Measurements from ENCODE around the gene PCDHA8.

Gene PCDHA8

DNA sequence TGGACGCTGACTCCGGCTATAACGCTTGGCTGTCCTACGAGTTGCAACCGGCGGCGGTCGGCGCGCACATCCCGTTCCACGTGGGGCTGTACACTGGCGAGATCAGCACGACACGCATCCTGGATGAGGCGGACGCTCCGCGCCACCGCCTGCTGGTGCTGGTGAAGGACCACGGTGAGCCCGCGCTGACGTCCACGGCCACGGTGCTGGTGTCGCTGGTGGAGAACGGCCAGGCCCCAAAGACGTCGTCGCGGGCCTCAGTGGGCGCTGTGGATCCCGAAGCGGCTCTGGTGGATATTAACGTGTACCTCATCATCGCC lies 36.2 kb downstream of the PCDHA8 start:
- Histone ChIP-seq H3K36me3 (ENCODE audit: control insufficient read depth, low read length) (no peaks in the 10 kb centered on the region), H3K4me1 (ENCODE audit: control insufficient read depth, low read length) (no peaks in the 10 kb centered on the region), H3K27me3 (ENCODE audit: control insufficient read depth, low read length) (no peaks in the 10 kb centered on the region), H3K9me3 (ENCODE audit: control insufficient read depth, insufficient read depth, low read length) (no peaks in the 10 kb centered on the region; the same call in 1 of the 2 replicates), H3F3A (ENCODE audit: control insufficient read depth, insufficient read depth) (no peaks in the 10 kb centered on the region), H3K9me2 (replicated peaks; ENCODE audit: control insufficient read depth, low read length) (no peaks in the 10 kb centered on the region), H3K79me2 (ENCODE audit: control insufficient read depth, low read length) (no peaks in the 10 kb centered on the region), H3K4me3 (ENCODE audit: low read length) (no peak overlapping the region), H3K4me2 (ENCODE audit: low read length) (no peak overlapping the region), H3K27ac (ENCODE audit: low read depth, low read length) (no peak overlapping the region), H4K20me1 (ENCODE audit: control insufficient read depth, insufficient read depth, low read depth, low read length) (no peaks in the 10 kb centered on the region)
- no peak for TF ChIP-seq EZH2phosphoT487 (IDR thresholded peaks at IDR 0.05; ENCODE audit: borderline replicate concordance, low read length)
- TF ChIP-seq, protein P1, sequence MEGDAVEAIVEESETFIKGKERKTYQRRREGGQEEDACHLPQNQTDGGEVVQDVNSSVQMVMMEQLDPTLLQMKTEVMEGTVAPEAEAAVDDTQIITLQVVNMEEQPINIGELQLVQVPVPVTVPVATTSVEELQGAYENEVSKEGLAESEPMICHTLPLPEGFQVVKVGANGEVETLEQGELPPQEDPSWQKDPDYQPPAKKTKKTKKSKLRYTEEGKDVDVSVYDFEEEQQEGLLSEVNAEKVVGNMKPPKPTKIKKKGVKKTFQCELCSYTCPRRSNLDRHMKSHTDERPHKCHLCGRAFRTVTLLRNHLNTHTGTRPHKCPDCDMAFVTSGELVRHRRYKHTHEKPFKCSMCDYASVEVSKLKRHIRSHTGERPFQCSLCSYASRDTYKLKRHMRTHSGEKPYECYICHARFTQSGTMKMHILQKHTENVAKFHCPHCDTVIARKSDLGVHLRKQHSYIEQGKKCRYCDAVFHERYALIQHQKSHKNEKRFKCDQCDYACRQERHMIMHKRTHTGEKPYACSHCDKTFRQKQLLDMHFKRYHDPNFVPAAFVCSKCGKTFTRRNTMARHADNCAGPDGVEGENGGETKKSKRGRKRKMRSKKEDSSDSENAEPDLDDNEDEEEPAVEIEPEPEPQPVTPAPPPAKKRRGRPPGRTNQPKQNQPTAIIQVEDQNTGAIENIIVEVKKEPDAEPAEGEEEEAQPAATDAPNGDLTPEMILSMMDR (IDR thresholded peaks at IDR 0.05; ENCODE audit: low read depth, low read length, poor library complexity, severe bottlenecking) = no peak

DNA sequence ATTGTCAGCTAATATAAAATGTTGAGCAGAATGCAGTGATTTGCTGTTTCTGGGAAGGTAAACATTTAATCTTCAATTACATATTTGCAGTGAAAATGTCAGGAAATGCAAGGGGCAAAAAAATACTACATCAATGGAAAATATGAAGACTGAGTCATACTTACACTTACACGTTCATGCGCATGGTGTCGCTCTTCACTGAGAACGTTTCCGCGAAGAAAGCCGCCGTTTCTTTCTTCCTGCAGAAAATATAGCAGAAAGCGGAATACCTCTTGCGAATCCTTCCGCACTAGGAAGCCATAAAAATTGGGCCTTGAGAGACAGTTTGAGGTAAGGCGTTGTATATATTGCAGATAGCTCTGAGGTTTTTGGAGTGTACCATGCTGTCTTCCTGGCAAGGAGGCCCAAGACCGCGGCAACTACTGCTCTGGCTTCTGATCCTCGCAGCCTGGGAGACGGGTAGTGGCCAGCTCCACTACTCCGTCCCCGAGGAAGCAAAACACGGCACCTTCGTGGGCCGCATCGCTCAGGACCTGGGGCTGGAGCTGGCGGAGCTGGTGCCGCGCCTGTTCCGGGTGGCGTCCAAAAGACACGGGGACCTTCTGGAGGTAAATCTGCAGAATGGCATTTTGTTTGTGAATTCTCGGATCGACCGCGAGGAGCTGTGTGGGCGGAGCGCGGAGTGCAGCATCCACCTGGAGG lies 41.1 kb downstream of the PCDHA8 start, which contains the start of gene PCDHA13:
Gene PCDHA13 (plus strand): TSS at position 236 of the 702 bp plus-strand sequence. CDS start 145 bp downstream, at position 381.
- H3K9me3 ChIP-seq (ENCODE audit: control insufficient read depth, insufficient read depth, low read length) = no peaks in the 10 kb centered on the region; the same call in 1 of the 2 replicates
- no peak within 1 kb of the TSS for H3K4me3 ChIP-seq (ENCODE audit: low read length)
- H3K9me2 ChIP-seq (replicated peaks; ENCODE audit: control insufficient read depth, low read length) = no peaks in the 10 kb centered on the region
- no peak for TF ChIP-seq EZH2phosphoT487 (IDR thresholded peaks at IDR 0.05; ENCODE audit: borderline replicate concordance, low read length)
- TF ChIP-seq, protein P1 (IDR thresholded peaks at IDR 0.05; ENCODE audit: low read depth, low read length, poor library complexity, severe bottlenecking) = no peak
- H3K27me3 ChIP-seq (ENCODE audit: control insufficient read depth, low read length) = no peaks in the 10 kb centered on the region
- no peaks in the 10 kb centered on the region for H3K79me2 ChIP-seq (ENCODE audit: control insufficient read depth, low read length)
- H3K4me1 ChIP-seq (ENCODE audit: control insufficient read depth, low read length) = no peaks in the 10 kb centered on the region
- H4K20me1 ChIP-seq (ENCODE audit: control insufficient read depth, insufficient read depth, low read depth, low read length) = no peaks in the 10 kb centered on the region
- H3K27ac ChIP-seq (ENCODE audit: low read depth, low read length) = no peak within 1 kb of the TSS
- no peak within 1 kb of the TSS for H3K4me2 ChIP-seq (ENCODE audit: low read length)
- no peaks in the 10 kb centered on the region for H3K36me3 ChIP-seq (ENCODE audit: control insufficient read depth, low read length)
- no peaks in the 10 kb centered on the region for H3F3A ChIP-seq (ENCODE audit: control insufficient read depth, insufficient read depth)

DNA sequence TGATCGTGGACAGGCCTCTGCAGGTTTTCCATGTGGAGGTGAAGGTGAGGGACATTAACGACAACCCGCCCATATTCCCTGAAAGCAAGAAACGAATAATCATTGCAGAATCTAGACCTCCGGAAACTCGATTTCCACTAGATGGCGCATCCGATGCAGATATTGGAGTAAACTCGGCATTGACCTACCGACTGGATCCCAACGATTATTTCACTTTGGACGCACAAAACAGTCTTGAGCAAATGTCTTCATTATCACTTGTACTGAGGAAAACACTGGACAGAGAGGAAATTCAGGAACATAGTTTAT lies 41.6 kb downstream of the PCDHA8 start:
- Histone ChIP-seq H3K27me3 (ENCODE audit: control insufficient read depth, low read length) (no peaks in the 10 kb centered on the region), H3K36me3 (ENCODE audit: control insufficient read depth, low read length) (no peaks in the 10 kb centered on the region), H4K20me1 (ENCODE audit: control insufficient read depth, insufficient read depth, low read depth, low read length) (no peaks in the 10 kb centered on the region), H3K4me1 (ENCODE audit: control insufficient read depth, low read length) (no peaks in the 10 kb centered on the region), H3F3A (ENCODE audit: control insufficient read depth, insufficient read depth) (no peaks in the 10 kb centered on the region), H3K79me2 (ENCODE audit: control insufficient read depth, low read length) (no peaks in the 10 kb centered on the region), H3K27ac (ENCODE audit: low read depth, low read length) (no peak overlapping the region), H3K4me3 (ENCODE audit: low read length) (no peak overlapping the region), H3K4me2 (ENCODE audit: low read length) (no peak overlapping the region), H3K9me3 (ENCODE audit: control insufficient read depth, insufficient read depth, low read length) (no peaks in the 10 kb centered on the region; the same call in 1 of the 2 replicates), H3K9me2 (replicated peaks; ENCODE audit: control insufficient read depth, low read length) (no peaks in the 10 kb centered on the region)
- TF ChIP-seq, protein P1 (IDR thresholded peaks at IDR 0.05; ENCODE audit: low read depth, low read length, poor library complexity, severe bottlenecking) = peak; percentile 41
- TF ChIP-seq EZH2phosphoT487 (IDR thresholded peaks at IDR 0.05; ENCODE audit: borderline replicate concordance, low read length) = no peak
